Testis (tissue), 2 donors: Measurements from ENCODE around the gene CNTN4.

Source experiments
- POLR2A ChIP-seq: fragments of 450-650 bp; IDR thresholded peaks from one replicate; pipeline ENCODE4 v1.6.1; 2017; ENCODE audit warnings: antibody characterized with exemption, mild to moderate bottlenecking, moderate library complexity
- TF ChIP-seq, protein P1 (sequence below), 3 experiments: fragments of 450-650 bp in 2 of 3; fragments of 200-600 bp in 1 of 3; sonication (generic) in 1 of 3; IDR thresholded peaks; one replicate each; pipeline ENCODE4 v1.5.1; 2016 to 2019; ENCODE audit warnings: antibody characterized with exemption in 3 of 3, mild to moderate bottlenecking in 2 of 3, moderate library complexity in 1 of 3

DNA sequence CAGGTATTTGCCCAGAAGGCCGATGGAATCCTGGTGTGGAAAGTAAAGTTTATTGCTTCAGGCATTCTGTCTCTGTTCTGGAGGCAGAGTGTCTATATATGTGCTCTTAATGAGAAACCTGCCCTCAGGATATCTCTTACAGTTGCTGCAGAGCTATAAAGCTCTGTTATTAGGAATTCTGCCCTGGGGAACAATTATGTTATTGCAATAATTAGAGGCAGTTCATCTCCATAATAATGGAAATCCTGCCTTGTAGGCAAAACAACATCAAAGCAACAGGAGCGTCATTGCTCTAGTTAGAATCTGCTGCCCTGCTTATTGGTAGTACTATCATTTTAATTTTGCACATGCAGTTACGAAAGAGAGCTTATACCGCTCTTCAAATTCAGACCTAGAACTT lies 835.9 kb downstream of the CNTN4 start:
- TF ChIP-seq, protein P1, sequence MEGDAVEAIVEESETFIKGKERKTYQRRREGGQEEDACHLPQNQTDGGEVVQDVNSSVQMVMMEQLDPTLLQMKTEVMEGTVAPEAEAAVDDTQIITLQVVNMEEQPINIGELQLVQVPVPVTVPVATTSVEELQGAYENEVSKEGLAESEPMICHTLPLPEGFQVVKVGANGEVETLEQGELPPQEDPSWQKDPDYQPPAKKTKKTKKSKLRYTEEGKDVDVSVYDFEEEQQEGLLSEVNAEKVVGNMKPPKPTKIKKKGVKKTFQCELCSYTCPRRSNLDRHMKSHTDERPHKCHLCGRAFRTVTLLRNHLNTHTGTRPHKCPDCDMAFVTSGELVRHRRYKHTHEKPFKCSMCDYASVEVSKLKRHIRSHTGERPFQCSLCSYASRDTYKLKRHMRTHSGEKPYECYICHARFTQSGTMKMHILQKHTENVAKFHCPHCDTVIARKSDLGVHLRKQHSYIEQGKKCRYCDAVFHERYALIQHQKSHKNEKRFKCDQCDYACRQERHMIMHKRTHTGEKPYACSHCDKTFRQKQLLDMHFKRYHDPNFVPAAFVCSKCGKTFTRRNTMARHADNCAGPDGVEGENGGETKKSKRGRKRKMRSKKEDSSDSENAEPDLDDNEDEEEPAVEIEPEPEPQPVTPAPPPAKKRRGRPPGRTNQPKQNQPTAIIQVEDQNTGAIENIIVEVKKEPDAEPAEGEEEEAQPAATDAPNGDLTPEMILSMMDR (IDR thresholded peaks at IDR 0.05): no peak
- no peak for TF ChIP-seq POLR2A
